NCI-H748 (cell line): ENCODE data around the gene OR2A5.
"Not testable (repeated sequence)": the region's sequence is repeated elsewhere in the genome, so short reads cannot be mapped to it uniquely, and the experiment has no call there.

Source experiments
- DNase-seq: peaks from one replicate; lab custom pipeline; 2025; ENCODE audit not compliant: unreplicated experiment; lab: John Stamatoyannopoulos, UW

OR2A5 gene

GRCh38 chr7:144032985-144033709 is 15.6 kb upstream of the OR2A5 start:
- DNase-seq = no peak

GRCh38 chr7:144035385-144035784 is 13.4 kb upstream of the OR2A5 start:
- no peak for DNase-seq

GRCh38 chr7:144036302-144036885 is 12.4 kb upstream of the OR2A5 start:
- DNase-seq = no peak

- no peak for DNase-seq
Measured at GRCh38 chr7:144037414-144038035, 11.2 kb upstream of the OR2A5 start.

- no peak for DNase-seq
Measured at GRCh38 chr7:144038887-144039286, 9.9 kb upstream of the OR2A5 start.

GRCh38 chr7:144049491-144049890 is 743 bp downstream of the OR2A5 start:
- no peak for DNase-seq

GRCh38 chr7:144050093-144050492 is 1.3 kb downstream of the OR2A5 start:
- no peak for DNase-seq

- DNase-seq = not testable (repeated sequence)
Measured at GRCh38 chr7:144050884-144051283, 2.1 kb downstream of the OR2A5 start.

- DNase-seq = no peak
Measured at GRCh38 chr7:144057954-144058353, 9.2 kb downstream of the OR2A5 start.

- DNase-seq = no peak
Measured at GRCh38 chr7:144063710-144064109, 15.0 kb downstream of the OR2A5 start.

GRCh38 chr7:144069511-144069910 is 20.8 kb downstream of the OR2A5 start, which contains the start of gene OR2A25:
OR2A25 (plus strand) TSS chr7:144069811; CDS start chr7:144074220, 4,409 bp downstream.
- no peak for DNase-seq

GRCh38 chr7:144069953-144070352 is 21.2 kb downstream of the OR2A5 start:
- DNase-seq = no peak

- DNase-seq = no peak
Measured at GRCh38 chr7:144074374-144074773, 25.6 kb downstream of the OR2A5 start.

GRCh38 chr7:144085978-144086377 is 37.2 kb downstream of the OR2A5 start, which contains the start of gene OR2A12:
OR2A12 (plus strand) TSS chr7:144086278; CDS start chr7:144095108, 8,830 bp downstream.
- DNase-seq = no peak

GRCh38 chr7:144086730-144087129 is 38.0 kb downstream of the OR2A5 start:
- DNase-seq = no peak

GRCh38 chr7:144087230-144087629 is 38.5 kb downstream of the OR2A5 start:
- no peak for DNase-seq

GRCh38 chr7:144090667-144091066 is 41.9 kb downstream of the OR2A5 start:
- DNase-seq = no peak

- no peak for DNase-seq
Measured at GRCh38 chr7:144098776-144099175, 50.0 kb downstream of the OR2A5 start.

GRCh38 chr7:144100607-144101006 is 51.9 kb downstream of the OR2A5 start:
- DNase-seq = no peak

- no peak for DNase-seq
Measured at GRCh38 chr7:144102041-144102440, 53.3 kb downstream of the OR2A5 start.

- DNase-seq = no peak
Measured at GRCh38 chr7:144105211-144105610, 56.5 kb downstream of the OR2A5 start.
